GM21390 (cell line): ENCODE data around the gene CPLANE2.
"Not testable (repeated sequence)": the region's sequence is repeated elsewhere in the genome, so short reads cannot be mapped to it uniquely, and the experiment has no call there.

Experiments used
- ATAC-seq: cut with Tn5 transposase; IDR thresholded peaks from one replicate; pipeline ENCODE4 v1.9.1; 2021; ENCODE audit not compliant: unreplicated experiment

The CPLANE2 gene

GRCh38 chr1:16231331-16232315 is 5.4 kb downstream of the CPLANE2 start:
- no peak for ATAC-seq

- ATAC-seq, result no peak
Observed at GRCh38 chr1:16230744-16231143, 6.2 kb downstream of the CPLANE2 start.

GRCh38 chr1:16229976-16230740 is 6.8 kb downstream of the CPLANE2 start:
- ATAC-seq, result no peak

GRCh38 chr1:16226490-16227179 is 10.3 kb downstream of the CPLANE2 start:
- no peak for ATAC-seq

- ATAC-seq, result no peak
Observed at GRCh38 chr1:16226129-16226489, 10.9 kb downstream of the CPLANE2 start.

GRCh38 chr1:16224472-16224871 is 12.5 kb downstream of the CPLANE2 start:
- ATAC-seq, result no peak

GRCh38 chr1:16222716-16223115 is 14.3 kb downstream of the CPLANE2 start:
- ATAC-seq, result not testable (repeated sequence)

GRCh38 chr1:16221499-16221898 is 15.5 kb downstream of the CPLANE2 start:
- ATAC-seq, result no peak

- no peak for ATAC-seq
Observed at GRCh38 chr1:16219968-16220500, 16.9 kb downstream of the CPLANE2 start.

GRCh38 chr1:16218674-16219071 is 18.3 kb downstream of the CPLANE2 start:
- ATAC-seq, result no peak

- ATAC-seq, result no peak
Observed at GRCh38 chr1:16218014-16218673, 18.8 kb downstream of the CPLANE2 start.

GRCh38 chr1:16217061-16217785 is 19.8 kb downstream of the CPLANE2 start:
- peak; percentile 87 for ATAC-seq

GRCh38 chr1:16215882-16216753 is 20.9 kb downstream of the CPLANE2 start:
- no peak for ATAC-seq

GRCh38 chr1:16215240-16215639 is 21.7 kb downstream of the CPLANE2 start:
- not testable (repeated sequence) for ATAC-seq

- ATAC-seq, result not testable (repeated sequence)
Observed at GRCh38 chr1:16213544-16213943, 23.4 kb downstream of the CPLANE2 start.

GRCh38 chr1:16213013-16213412 is 24.0 kb downstream of the CPLANE2 start:
- ATAC-seq, result no peak

GRCh38 chr1:16212251-16212961 is 24.6 kb downstream of the CPLANE2 start, which contains the start of gene ARHGEF19:
Gene ARHGEF19 (minus strand): TSS chr1:16212652. CDS start chr1:16209054, 3,598 bp downstream.
- no peak for ATAC-seq

- ATAC-seq, result no peak
Observed at GRCh38 chr1:16211824-16212223, 25.2 kb downstream of the CPLANE2 start.
